DMS 273 (cell line): ENCODE results near the gene RXFP1.
A peak's percentile ranks its signal among the peaks of the same experiment; 100 is the strongest.

Source experiments
- DNase-seq: peaks from one replicate; lab custom pipeline; 2025; ENCODE audit not compliant: unreplicated experiment; lab: John Stamatoyannopoulos, UW

The RXFP1 gene

DNA sequence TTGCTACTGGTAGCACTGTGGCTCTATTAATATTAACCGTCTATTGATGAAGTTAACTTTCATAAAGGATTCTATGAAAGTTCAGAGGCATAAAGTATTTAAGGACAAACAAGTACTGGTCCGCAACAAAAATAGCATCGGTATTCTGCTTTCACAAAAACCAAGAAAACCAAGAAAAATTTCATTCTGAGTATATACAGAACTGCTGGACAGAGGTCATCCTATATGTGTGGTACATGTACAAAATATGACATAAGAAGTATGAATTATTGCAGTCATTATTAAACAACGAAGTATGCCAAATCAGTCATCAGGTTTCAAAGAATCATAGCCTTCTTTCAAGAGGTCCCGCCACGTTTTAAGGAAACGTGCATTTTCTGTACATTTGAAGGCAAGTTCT is 147.6 kb downstream of the RXFP1 start:
- no peak for DNase-seq

DNA sequence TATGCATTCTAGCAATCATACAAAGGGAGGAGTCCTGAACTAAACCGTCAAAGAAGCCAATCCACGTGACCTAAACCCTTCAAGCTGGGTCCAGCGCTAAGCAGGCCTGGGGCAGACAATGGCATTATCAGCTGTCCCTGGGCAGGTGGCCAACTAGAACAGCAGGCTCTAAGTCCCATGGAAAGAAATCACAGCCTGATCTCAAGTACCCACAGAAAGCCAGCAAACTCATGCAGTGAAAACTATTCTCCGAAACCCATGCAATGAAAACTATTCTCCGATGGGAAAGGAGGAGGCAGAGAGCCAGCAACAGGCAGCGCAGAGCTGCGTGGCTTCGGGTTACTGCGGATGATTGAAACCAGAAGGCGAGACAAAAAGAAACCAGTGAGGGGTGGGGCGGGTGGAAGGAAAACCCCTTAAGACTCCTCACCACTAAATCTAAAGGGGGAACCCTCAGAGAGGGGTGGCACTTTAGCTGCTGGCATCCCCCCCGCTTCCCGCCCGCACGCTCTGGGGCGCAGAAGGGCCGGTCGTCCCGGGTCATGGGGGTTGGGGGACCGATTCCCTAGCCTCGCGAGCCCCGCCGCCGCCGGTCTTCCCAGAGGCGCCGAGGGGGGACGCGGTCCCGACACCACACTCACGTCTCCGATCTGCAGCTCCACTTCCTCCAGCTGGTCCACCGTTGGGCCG is 149.4 kb downstream of the RXFP1 start:
- DNase-seq: peak; percentile 82

DNA sequence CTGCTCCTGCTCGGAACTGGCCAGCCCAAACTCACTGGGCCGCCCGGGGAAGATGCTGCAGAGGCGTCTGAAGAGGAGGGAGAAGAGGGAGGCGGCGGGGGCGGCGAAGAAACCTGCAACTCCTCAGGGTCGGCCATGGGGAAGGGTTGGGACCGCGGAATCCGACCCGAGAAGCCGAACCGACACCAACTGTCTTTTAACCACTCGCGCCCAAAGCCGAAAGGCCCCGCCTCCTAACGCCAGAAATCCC is 149.9 kb downstream of the RXFP1 start, which contains the start of gene C4orf46:
C4orf46 (minus strand) TSS at position 223 of the 250 bp plus-strand sequence; CDS start at position 137, 86 bp downstream.
- DNase-seq: no peak

DNA sequence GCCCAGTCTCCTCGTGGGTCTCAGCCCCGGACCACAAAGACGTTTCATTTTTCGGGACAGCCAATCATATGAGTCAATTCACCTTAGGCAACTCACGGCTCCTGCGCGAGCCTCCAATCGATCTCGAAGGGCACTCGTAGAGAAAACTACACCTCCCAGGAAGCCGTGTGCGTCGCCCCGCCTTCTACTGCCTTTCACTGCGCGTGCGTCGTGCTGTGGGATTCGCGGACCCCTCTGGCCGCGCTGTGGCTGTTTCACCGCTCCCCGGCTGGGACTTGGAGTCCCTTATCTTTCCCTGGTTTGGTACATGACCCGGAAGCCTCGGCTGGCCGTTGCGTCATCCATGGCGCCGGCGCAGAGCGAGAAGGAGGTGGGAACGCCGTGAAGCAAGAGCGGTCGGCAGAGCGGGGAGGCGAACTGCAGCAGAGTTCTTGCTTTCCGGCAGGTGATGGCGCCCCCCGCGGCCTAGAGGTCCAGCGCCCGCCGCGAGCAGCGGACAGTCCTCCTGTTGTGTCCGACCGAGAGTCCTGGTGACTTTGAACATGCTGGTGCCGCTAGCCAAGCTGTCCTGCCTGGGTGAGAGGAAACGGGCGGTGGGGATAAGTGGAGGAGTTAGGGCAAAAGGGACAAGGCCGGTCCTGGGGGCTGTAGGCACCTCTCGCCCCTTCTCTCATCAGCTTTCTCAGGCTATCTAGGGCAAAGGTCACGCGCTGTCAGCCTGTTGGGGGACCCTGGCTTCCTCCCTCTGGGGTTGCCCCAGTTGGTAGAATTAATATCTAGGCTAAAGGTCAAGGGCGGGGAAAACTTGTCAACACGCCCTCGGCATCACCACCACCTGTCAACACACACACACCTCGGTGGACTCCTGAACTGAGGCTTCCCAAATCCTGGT is 150.5 kb downstream of the RXFP1 start, which contains the start of gene ETFDH:
ETFDH (plus strand) TSS at position 382 of the 892 bp plus-strand sequence; CDS start at position 543, 161 bp downstream.
- DNase-seq: peak; percentile 98

DNA sequence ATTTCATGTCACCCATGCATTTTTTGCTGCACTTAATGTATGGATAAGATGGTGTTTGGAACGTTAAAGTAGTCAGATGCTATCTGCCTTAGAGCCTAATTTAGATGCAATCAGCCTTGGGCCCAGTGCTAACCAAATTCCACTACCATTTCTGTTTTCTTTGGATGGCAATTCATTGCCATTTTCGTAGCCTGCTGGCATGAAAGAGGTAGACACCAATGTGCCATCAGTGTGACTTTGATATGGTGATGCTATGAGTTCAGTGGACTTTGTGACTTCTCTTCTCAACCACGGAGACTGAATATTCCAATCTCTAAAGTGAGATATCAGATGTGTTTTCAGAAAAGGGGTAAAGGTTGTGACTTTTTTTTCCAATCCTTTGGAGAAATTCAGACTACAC is 152.0 kb downstream of the RXFP1 start:
- no peak for DNase-seq

DNA sequence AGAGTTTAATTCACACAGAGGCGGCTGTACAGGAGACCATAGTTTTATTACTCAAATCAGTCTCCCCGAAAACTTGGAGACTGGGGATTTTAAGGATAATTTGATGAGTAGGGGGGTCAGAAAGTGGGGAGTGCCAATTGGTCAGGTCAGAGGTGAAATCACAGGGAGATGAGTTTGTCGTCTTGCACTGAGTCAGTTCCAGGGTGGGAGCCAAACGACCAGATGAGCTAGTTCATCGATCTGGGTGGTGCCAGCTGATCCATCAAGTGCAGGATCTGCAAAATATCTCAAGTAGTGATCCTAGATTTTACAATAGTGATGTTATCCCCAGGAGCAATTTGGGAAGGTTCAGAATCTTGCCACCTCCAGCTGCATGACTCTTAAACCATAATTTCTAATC is 154.4 kb downstream of the RXFP1 start:
- DNase-seq: no peak

DNA sequence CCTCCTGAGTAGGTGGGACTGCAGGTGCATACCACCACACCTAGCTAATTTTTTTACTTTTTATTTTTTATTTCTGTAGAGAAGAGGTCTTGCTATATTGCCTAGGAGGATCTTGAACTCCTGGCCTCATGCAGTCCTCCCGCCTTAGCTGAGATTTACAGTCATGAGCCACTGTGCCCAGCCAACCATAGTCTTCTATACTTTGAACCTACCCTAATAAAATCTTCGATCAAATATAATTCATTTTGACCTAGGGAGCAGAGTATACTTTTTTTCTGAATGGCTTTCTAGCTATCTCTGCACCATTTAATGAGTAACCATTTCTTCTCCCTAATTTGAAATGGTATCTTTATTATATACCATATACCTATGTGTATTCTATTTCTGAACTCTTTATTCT is 157.1 kb downstream of the RXFP1 start:
- DNase-seq: no peak

DNA sequence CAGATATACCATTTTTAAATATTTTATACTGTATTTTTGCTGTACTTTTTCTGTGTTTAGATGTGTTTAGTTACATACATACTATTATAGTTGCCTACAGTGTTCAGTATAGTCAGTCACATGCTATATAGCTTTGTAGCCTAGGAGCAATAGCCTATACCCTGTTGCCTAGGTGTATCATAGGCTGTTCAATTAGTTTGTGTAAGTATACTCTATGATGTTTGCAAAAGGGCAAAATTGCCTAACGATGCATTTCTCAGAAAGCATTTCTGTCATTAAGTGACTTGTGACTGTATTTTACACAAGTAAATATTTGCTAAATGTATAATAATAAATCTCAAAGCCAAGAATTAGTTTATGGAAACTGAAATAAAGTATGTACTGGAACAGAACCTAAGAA is 159.9 kb downstream of the RXFP1 start:
- no peak for DNase-seq

DNA sequence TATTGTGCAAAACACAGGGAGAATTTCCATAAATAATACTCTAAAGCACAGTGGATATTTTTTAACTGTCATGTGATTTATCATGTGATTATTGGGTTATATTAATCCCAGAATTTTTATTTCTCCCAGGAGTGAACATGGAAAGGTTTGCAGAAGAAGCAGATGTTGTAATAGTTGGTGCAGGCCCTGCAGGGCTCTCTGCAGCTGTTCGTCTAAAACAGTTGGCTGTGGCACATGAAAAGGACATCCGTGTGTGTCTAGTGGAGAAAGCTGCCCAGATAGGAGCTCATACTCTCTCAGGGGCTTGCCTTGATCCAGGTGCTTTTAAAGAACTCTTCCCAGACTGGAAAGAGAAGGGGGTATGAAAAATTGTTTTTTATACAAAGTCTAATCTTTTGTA is 160.4 kb downstream of the RXFP1 start:
- DNase-seq: peak; percentile 26

DNA sequence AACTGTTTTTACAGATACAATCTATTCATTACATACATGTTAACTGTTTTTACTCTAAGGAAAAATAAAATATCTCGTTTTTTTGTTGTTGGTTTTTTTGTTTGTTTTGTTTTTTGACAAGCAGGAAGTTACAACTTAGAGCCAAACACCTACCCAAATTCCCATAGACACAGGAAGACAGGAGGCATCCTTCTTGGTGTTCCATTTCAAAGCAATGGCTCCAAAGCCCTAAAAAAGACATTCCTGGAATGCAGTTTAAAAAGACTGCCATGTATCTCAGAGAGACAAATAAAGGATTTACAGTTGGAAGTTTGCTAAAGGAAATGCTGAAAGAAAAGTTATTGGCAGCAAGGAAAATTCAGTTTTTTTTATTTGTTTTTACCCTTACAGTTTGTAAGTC is 167.1 kb downstream of the RXFP1 start:
- DNase-seq: no peak
